HG03060 (cell line): ENCODE measurements around the gene LRRC75B.
"Not testable (repeated sequence)": the region's sequence is repeated elsewhere in the genome, so short reads cannot be mapped to it uniquely, and the experiment has no call there.

ENCODE experiments used
- ATAC-seq: cut with Tn5 transposase; IDR thresholded peaks from one replicate; pipeline ENCODE4 v1.9.1; 2021; ENCODE audit warnings: low read depth, moderate number of reproducible peaks; ENCODE audit not compliant: unreplicated experiment

LRRC75B gene, protein sequence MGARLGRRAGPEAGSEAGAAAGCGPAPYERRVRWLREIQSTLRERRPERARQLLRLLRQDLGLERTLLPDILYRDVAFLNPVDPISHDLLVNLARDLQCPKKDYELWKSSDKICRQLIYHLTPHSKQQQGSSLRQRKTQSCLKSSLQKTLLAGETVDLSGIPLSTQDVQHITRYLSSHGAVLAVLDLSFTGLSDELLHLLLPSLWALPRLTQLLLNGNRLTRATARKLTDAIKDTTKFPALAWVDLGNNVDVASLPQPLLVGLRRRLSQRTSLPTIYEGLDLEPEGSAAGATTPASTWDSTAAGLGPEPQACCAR

DNA sequence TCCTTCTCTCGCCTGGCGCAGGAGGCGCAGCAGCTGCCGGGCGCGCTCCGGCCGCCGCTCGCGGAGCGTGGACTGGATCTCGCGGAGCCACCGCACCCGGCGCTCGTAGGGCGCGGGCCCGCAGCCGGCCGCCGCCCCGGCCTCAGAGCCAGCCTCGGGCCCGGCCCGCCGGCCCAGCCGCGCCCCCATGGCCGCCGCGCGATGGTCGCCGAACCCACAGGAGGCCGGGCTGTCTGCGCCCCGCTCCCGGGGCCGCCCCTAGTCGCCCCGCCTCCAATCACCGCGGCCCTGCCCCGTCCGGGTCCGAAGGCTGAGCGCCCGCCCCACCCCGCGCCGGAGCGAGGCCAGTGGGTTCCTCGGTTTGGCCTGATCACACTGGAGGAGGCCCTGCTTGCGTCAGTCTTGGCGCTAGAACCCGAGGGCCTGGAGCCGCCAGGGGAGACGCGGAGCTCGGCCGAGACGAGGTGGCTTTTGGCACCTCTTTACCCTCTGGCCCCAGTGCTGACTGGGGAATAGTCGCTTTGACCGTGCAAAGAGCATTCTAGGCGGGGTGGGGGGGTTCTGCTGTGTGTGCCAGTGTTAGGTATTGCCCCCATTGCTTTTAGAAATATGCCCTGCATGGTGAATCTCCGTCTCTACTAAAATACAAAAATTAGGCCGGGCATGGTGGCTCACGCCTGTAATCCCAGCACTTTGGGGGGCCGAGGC, at the start of gene LRRC75B:
LRRC75B (minus strand) TSS at position 223 of the 708 bp plus-strand sequence; CDS start at position 189, 34 bp downstream.
- ATAC-seq: no peak

DNA sequence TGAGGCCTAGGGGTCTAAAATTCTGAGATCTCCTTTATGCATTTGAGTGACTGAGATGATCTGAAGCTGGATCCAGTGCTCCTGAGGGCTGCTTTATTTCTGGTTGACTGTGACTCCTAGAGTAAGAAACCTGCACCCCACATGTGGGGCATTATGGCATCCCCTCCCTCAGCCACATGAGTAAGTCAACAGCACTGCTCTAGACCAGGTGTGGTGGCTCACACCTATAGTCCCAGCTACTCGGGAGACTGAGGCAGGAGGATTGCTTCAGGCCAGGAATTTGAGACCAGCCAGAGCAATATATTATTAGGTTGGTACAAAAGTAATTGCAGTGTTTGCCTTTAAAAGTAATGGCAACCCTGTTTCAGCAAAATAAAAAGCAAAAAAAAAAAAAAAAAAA, 49.4 kb upstream of the LRRC75B start:
- ATAC-seq: not testable (repeated sequence)

DNA sequence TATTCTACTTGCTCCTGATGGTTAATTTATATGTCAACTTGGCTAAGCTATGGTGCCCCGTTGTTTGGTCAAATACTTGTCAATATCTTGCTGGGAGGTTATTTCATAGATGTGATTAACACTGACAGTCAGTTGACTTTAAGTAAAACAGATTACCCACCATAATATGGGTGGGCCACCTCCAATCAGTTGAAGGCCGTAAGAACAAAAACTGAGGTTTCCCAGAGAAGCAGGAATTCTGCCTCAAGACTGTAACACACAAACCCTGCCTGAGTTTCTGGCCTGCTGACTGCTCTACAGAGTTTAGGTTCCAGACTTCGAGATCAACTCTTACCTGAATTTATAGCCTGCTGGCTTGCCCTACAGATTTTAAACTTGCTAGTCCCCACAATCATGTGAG, 43.6 kb upstream of the LRRC75B start:
- ATAC-seq: not testable (repeated sequence)

DNA sequence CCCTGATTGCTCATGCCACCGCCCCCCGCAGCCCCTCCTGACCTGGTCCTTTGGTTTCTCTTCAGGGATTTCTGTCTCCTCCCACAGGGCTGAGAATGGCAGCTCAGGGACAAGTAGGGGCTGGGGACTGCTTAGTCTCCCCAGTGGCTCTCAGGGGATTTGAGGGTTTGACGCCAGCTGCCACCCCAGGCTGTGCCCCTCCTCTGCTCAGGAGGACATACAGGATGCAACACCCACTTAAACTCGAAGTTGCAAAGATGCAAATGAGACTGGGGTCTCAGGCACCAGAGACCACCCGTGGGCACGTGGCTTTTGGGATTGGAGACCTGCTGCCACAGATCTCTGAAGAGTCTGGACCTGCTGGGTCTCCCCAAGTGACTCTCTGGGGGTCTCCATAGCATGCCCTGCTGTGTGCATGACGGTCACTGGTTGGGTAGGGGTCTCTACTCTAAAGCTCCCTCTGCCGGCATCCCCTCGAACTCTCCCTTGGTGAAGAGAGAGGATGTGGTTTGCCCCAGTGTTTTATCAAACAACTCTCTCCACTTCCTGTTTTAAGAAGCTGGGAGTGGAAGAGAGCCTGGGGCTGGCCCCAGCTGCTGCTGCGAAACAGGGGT, 42.0 kb upstream of the LRRC75B start:
- not testable (repeated sequence) for ATAC-seq

DNA sequence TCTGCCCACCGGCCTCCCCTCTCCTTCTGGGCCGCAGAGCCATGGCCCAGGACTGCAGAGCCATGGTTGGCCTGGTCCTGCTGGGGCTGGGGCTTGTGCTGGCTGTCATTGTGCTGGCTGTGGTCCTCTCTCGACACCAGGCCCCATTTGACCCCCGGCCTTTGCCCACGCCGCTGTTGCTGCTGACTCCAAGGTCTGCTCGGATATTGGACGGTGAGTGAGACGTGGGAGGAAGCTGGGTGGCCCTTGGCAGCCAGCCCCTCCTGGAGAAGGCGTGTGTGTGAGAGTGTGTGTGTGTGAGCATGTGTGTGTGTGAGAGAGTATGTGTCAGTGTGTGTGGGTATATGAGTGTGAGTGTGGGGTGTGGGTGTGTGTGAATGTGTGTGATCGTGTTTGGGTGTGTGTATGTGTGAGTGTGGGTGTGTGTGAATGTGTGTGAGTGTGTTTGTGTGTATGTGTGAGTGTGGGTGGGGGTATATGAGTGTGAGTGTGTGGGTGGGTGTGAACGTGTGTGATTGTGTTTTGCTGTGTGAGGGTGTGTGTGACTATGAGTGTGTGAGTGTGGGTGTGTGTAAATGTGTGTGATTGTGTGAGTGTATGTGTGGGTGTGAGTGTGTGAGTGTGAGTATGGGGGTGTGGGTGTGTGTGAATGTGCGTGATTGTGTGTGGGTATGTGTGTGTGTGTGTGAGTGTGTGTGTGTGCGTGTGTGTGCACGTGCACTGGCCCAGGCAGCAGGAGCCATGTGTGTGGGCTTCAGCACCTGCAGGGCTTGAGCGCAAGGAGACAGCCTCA, 40.6 kb upstream of the LRRC75B start:
- not testable (repeated sequence) for ATAC-seq

DNA sequence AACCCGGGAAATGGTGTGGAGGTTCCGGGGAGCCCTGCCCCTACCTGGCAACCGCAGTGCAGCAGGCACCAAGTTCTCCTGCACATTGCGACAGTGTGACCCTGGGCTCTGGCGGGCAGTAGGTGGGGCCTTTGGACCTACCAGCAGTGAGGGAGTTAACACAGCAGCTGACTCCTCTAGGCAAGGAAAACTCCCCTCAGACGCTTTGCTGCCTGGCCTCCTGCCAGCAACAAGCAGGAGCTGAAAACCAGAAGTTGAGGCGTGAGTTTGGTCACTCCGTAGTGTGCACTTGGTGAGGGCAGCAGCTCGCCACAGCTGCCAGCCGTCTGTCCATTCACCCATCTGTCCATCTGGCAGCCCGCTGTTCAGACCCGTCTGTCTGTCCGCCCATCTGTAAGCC, 39.8 kb upstream of the LRRC75B start:
- not testable (repeated sequence) for ATAC-seq

DNA sequence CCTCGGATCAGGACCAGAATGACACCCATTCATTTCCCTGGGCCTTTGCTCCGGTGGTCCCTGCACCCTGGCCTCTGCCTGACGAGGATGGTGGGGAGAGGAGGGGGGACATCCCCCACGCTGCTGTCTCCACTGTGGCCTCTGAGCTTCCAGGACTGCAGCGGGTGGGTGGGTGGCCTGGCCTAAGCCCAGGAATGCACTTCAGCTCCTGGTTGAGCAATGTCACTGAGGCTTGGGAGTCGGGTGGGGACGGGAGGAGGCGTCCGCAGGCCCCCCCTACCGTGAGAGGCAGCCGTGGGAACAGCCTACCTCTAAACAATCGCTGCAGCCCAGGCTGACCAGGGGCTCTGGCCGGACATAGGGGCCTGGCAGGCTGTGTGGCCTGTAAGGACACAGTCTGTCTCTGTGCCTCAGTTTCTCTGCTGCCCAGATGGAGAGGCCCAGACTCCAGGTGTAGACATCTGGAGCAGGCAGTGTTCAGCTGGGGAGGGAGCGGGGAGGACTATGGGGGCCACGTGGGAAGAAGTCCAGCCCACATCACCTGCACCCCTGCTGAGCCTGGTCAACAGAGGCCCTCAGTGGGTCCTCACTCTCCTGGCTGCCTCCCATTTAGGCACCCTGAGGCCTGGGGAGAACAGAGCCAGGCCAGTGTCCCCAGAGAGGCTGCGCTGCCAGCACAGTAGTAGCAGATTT, 38.7 kb upstream of the LRRC75B start:
- ATAC-seq: not testable (repeated sequence)

DNA sequence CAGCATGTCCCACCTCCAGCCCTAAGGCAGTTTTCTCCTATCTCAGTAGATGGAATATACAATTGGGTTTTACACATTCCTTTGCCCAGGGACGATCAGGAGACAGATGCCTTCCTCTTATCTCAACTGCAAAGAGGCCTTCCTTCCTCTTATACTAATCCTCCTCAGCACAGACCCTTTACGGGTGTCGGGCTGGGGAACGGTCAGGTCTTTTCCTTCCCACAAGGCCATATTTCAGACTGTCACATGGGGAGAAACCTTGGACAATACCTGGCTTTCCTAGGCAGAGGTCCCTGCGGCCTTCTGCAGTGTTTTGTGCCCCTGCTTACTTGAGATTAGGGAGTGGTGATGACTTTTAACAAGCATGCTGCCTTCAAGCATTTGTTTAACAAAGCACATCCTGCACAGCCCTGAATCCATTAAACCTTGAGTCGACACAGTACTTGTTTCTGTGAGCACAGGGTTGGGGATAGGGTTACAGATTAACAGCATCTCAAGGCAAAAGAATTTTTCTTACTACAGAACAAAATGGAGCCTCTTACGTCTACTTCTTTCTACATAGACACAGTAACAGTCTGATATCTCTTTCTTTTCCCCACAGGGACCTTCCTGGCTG, 38.0 kb upstream of the LRRC75B start:
- not testable (repeated sequence) for ATAC-seq

DNA sequence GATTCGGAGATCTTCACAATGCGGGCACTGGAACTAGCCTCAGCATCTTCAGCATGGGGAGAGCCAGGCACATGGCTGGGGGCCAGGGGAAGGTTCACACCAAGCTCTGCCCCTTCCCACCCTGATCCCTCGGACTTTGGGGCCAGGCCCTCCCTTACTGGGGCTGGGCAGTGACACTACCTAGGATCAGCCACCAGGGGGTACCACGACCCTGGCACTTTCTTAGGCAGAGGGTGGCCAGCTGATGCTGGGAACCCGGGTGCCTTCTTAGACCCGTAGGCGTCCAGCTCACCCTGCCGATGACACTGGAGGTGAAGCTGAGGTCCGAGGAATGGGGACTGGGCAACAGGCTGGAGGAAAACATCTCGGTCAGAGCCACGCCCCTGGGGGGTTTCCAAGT, 36.2 kb upstream of the LRRC75B start:
- ATAC-seq: not testable (repeated sequence)

DNA sequence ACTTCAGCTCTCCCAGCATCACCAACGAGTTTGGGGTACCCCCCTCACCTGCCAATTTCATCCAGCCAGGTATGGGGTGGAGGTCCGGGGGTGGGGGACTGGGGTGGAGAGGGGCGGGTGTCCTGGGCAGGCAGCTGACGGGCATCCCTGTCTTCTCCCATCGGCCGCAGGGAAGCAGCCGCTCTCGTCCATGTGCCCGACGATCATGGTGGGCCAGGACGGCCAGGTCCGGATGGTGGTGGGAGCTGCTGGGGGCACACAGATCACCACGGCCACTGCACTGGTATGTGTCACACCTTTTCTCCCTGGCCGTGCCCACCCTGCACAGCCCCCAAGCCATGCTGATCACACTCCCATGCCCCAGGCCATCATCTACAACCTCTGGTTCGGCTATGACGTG, 35.0 kb upstream of the LRRC75B start:
- ATAC-seq: not testable (repeated sequence)

DNA sequence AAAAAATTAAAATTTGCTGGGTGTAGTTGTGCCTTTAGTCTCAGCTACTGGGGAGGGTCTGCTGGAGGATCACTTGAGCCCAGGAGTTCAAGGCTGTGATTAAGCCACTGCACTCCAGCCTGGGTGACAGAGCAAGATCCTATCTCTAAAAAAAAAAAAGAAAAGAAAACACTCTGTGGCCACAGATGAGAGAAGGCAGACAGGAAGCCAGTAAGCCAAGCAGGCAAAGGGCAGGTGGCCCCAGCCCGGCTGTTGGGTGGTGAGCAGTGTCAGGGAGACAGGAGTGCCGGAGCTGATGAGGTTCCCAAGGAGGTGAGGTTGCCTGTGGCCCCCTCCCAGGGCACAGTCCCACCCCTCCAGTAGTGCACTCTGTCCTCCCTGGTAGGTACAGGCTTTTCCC, 29.7 kb upstream of the LRRC75B start:
- ATAC-seq: not testable (repeated sequence)

DNA sequence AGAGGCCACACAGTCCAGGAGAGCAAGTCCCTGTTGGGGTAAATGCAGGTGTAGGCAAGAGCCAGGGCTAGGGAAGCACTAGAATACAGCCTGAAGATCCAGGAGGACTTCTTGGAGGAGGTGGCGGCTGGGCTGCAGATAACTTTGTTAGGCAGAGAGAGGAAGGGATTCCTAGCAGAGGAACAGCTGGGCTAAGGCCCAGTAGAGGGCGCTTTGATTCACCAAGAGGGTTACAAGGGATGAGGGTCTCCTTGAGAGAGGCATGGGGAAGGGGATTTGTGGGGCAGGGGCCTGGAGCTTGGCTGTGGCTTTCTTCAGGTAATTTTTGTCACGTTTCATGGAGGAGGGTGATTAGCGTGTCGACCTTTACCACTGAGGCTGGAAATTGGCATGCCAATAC, 28.4 kb upstream of the LRRC75B start:
- ATAC-seq: not testable (repeated sequence)

DNA sequence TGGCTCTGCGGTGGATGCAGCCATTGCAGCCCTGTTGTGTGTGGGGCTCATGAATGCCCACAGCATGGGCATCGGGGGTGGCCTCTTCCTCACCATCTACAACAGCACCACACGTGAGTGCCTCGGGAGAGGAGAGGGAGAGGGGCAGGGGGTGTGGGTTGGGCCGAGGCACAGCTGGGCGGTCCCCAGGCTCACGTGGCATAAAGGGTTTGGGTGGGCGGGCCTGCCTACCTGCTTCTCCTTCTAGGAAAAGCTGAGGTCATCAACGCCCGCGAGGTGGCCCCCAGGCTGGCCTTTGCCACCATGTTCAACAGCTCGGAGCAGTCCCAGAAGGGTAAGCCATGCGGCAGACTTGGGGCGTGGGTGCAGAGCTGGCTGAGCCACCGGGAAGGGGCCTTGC, 21.9 kb upstream of the LRRC75B start:
- ATAC-seq: not testable (repeated sequence)

DNA sequence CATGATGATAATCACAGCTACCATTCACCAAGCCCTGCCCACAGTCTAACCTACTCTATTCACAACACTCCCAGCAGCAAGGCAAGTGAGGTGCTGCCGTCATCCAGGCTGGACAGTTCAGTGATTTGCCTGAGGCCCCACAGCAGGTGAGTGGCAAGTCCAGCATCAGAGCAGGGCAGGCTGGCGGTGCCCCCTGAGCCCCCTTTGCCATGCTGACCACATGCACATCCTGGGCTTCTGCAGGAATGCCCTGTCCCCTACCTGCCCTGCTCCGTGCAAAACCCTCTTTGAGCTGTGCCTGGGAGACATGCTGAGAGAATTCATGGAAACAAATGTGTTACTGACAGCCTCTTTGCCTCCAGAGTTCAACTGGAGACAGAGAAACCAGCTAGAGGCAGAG, 17.0 kb upstream of the LRRC75B start:
- not testable (repeated sequence) for ATAC-seq

DNA sequence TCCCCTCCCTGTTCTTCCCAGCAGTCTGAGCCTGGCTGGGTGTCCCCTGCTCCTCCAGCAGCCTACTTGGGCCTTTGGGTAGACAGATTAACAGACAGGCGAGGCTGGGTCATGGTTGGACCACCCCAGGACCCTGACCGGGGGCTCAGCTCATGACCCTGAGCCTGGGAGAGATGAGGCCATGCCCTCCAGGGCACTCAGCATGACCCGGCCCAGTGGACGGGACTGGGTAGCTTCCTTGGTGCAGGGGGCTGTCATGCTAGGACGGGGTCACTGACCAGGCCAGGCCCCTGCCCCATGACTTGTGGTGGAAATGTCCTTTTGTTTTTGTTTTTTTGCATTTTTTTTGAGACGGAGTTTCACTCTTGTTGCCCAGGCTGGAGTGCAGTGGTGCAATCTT, 15.5 kb upstream of the LRRC75B start:
- not testable (repeated sequence) for ATAC-seq

DNA sequence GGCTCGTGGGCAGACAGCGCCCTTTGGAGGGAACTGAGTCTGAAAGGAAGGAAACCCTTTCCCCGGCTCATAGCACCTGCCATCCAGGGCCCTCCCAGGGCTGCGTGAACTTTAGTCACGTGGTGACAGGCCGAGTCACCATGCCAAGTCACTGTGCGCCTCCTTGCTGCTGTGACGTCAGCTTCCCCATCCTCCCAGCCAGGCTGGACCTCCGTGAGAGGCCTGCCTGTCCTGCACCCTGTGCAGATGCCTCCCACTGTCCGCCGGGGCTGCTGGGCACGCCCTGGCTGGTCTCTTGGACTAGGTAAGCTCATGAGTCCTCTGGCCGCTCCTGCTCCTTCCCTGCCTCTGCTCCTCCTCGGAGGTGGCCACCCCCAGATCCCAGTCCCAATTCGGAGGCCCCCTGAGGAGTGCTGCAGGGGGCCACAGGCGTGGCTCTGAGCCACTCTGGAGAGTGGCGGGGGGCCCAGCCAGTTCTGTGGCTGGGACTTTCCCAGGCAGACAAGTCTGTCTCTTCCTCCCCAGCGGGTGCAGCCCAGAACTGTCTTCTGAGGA, 14.6 kb upstream of the LRRC75B start:
- not testable (repeated sequence) for ATAC-seq

DNA sequence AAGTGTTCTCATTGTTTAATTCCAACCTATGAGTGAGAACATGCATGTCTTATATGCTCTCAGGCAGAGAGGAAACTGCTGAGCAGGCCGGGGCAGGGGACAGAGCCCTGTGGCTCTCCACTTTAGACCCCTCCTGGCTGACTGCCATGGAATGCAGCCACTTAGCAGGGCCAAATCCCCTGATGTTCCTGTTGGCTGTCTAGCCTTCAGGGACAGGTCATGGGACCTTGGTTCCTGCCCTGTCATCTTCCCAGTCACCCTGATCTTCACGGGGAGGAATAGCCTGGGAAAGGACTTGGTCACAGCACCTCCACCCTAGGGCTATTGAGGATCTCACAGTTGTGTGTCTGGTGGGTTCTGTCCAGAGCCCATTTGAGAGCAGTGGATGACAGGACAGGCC, 13.5 kb upstream of the LRRC75B start:
- ATAC-seq: not testable (repeated sequence)

DNA sequence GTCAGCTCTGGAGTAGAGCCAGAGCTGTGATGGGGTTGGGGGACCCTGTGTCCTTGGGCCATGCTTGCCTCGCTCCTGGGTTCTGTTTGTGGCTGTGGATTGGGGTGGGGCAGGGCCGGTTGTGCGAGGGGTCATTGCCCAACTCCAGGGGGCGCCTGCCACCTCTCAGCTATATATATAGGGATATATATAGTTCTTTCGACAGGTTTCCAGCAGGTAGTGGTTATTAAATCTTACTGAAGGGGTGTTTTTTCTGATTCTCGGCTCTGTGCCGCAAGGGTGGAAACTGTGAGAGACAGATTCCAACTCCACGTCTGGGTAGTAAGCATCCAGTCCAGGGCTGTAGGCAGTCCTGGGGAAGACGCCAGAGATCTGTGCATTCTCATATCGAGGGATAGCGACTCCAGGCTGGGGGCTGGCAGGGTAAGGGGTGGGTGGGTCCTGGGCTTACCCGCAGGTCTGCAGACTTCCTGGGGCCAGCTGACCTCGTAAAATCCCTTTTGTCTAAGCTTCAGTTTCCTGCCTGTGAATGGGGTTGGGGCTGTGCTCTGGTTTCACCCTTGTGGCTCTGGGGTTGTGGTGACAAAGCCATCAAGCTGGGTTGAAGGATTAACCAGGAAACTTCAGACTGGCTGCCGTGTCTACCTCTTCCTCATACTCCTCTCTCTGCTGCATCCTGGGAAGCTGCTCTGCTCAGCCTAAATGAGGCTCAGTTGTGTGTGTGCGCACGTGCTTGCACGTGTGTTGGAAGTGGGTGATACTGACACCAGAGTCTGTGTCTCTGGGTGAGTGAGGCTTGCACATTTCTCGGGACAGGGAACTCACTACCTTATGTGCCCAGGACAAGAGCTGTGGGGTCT, 11.1 kb upstream of the LRRC75B start:
- ATAC-seq: not testable (repeated sequence)
